Astrocyte of the spinal cord (primary cell): Measurements from ENCODE around the gene FBN1.

Source experiments
- DNase-seq: peaks from one replicate; pipeline ENCODE4 v3.0.0; 2011; ENCODE audit warnings: low read depth, low spot score
- H3K4me3 ChIP-seq: 2 replicates; pipeline ENCODE4 v1.5.1; 2011; ENCODE audit warnings: low read depth, mild to moderate bottlenecking, low read length, moderate library complexity
- in situ Hi-C: cut with HindIII; loops from 2 replicates; pipeline ENCODE4 v1.10.0; 2017; ENCODE audit warnings: low sequenced_read_pairs
- TF ChIP-seq, protein P1 (sequence below): IDR thresholded peaks from 2 replicates; pipeline ENCODE4 v1.5.1; 2012; ENCODE audit warnings: low read depth, mild to moderate bottlenecking, low read length, inconsistent platforms

FBN1 gene

DNA sequence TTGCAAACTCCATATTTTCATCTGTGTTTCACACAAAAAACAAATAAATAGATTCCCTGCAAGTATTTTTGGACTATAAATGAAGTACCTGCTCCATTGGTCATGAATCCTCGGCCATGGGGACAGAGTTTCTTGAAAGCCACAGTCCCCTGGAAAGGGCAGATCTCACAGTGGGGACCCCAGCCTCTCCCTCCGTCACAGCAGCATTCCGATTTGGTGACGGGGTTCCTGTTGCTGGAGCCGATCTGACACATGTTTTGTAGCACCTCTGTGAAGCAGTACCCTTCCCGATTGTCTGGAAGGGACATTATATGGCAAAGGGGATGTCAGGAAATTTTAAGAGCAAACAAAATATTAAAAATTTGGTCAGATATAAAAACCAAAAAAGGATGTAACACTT lies 218.0 kb downstream of the FBN1 start:
- in situ Hi-C loops, result no loop called here
- no peak for DNase-seq
- H3K4me3 ChIP-seq, result no peak overlapping the region
- TF ChIP-seq, protein P1, sequence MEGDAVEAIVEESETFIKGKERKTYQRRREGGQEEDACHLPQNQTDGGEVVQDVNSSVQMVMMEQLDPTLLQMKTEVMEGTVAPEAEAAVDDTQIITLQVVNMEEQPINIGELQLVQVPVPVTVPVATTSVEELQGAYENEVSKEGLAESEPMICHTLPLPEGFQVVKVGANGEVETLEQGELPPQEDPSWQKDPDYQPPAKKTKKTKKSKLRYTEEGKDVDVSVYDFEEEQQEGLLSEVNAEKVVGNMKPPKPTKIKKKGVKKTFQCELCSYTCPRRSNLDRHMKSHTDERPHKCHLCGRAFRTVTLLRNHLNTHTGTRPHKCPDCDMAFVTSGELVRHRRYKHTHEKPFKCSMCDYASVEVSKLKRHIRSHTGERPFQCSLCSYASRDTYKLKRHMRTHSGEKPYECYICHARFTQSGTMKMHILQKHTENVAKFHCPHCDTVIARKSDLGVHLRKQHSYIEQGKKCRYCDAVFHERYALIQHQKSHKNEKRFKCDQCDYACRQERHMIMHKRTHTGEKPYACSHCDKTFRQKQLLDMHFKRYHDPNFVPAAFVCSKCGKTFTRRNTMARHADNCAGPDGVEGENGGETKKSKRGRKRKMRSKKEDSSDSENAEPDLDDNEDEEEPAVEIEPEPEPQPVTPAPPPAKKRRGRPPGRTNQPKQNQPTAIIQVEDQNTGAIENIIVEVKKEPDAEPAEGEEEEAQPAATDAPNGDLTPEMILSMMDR, result no peak

- in situ Hi-C loops, result no loop called here
- TF ChIP-seq, protein P1, result no peak
- DNase-seq, result no peak
- H3K4me3 ChIP-seq, result no peak overlapping the region
Measured at GRCh38 chr15:48426941-48427340, 218.6 kb downstream of the FBN1 start.

DNA sequence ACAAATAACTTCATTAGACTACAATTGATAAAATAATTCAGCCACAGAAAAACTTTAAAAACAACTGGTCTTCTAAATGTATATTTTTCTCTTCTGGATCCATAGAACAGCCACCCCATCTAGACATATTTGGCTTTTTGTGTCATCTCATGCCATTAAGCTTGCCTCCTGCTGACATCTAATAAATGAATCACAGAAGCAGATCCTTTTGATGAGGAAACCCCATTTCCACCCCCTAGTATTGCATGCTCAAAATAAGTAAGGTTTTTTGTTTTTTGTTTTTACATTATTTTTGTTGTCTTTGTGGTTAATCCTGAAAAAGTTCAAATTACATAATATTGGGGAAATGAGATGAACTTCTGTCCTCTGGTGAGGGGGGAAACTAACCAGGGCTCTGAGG lies 219.5 kb downstream of the FBN1 start:
- TF ChIP-seq, protein P1, result no peak
- no peak for DNase-seq
- H3K4me3 ChIP-seq, result no peak overlapping the region
- in situ Hi-C loops, result no loop called here

DNA sequence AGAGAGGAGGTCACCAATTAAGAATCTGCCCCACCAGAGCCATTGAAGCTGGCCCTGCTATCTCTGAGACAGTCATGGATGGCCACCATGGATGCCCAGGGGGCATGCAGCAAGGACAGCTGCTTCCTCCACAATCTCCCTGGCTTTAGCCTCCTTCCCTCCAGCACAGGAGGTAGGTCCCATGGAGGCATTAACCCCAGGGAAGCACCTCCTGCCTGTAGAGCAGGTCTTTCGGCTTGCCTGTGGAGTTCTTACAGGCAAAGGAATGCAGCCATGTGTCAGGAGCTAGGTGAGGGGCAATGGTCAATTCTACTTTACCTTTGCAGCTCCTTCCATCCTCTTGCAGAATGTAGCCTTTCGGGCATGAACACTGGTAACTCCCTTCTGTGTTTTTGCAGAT lies 220.5 kb downstream of the FBN1 start:
- no peak for DNase-seq
- in situ Hi-C loops, result no loop called here
- H3K4me3 ChIP-seq, result no peak overlapping the region
- TF ChIP-seq, protein P1, result no peak

DNA sequence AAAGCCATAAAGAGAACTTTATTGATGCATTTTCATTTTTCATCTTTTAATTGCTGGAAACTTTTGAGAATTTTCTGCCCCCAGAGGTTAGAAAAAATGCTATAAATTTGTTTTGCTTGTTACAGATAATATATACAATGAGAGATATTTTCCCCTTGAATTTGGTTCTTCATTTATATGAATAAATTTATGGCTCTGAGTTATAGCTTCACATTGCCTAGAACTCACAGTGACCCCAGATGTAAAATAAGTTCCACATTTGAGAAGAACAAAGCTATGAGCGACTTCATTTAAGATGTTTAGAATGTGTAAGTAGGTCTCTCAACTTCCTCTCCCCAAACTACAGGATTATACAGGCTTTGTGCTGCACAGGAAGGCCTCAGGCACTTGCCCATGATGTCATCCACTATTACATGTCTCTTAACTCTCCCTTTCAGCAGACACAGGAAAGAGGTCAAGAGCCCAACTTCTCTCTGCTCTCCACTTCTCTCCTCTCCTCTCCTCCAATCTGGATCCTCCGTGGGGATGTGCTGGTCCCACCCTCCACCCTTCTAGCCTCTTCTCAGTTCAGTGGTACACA lies 221.5 kb downstream of the FBN1 start:
- in situ Hi-C loops, result no loop called here
- no peak overlapping the region for H3K4me3 ChIP-seq
- TF ChIP-seq, protein P1, result no peak
- no peak for DNase-seq

DNA sequence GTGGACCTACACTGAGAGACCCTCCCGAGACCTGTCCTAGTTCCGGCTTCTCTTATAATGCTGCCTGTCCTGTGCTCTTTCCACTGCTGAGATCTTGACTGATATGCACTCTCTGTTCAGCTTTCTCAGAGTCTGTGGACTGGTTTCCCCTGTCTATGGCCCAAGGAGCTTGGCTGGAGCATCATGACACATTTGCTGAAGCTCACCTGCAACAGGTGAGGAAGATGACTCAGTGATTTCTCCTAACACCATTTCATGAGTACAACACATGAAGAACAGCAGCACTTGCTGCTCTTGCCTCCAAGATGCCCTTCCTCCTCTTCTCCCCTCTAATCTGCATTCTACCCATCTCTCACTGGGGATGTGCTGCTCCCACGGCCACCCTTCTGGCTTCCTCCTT lies 222.2 kb downstream of the FBN1 start:
- no peak overlapping the region for H3K4me3 ChIP-seq
- no peak for DNase-seq
- TF ChIP-seq, protein P1, result no peak
- in situ Hi-C loops, result no loop called here

- in situ Hi-C loops, result no loop called here
- no peak for DNase-seq
- H3K4me3 ChIP-seq, result no peak overlapping the region
- TF ChIP-seq, protein P1, result no peak
Measured at GRCh38 chr15:48422401-48422800, 223.1 kb downstream of the FBN1 start.
